ENCODE data around the gene LRRC2. TPM values are rescaled to one million over a fixed set of nuclear protein-coding genes. Genes with fewer than 3 reads are reported as not detected.

The LRRC2 gene
- total RNA-seq, 4 donors from 2014 or later, result 0.35 to 23.9 (median 1.3) TPM

- no peaks in the 10 kb centered on the region for H3K27me3 ChIP-seq
- H3K36me3 ChIP-seq, result no peaks in the 10 kb centered on the region
- TF ChIP-seq CTCF (IDR thresholded peaks at IDR 0.05) (no peak), POLR2A (IDR thresholded peaks at IDR 0.05) (no peak)
- H3K27ac ChIP-seq, result no peak overlapping the region
- DNase-seq, result no peak
- no peak overlapping the region for H3K4me3 ChIP-seq
- H3K9me3 ChIP-seq, result no peaks in the 10 kb centered on the region
- H3K4me1 ChIP-seq, result no peaks in the 10 kb centered on the region
These were observed 87.1 kb downstream of the LRRC2 start for GRCh38 chr3:46479021-46479420.

GRCh38 chr3:46478341-46478740 is 87.8 kb downstream of the LRRC2 start:
- no peak for DNase-seq
- H3K27me3 ChIP-seq, result no peaks in the 10 kb centered on the region
- H3K9me3 ChIP-seq, result no peaks in the 10 kb centered on the region
- no peak overlapping the region for H3K27ac ChIP-seq
- TF ChIP-seq POLR2A (IDR thresholded peaks at IDR 0.05) (no peak), CTCF (IDR thresholded peaks at IDR 0.05) (no peak)
- no peaks in the 10 kb centered on the region for H3K36me3 ChIP-seq
- H3K4me1 ChIP-seq, result no peaks in the 10 kb centered on the region
- H3K4me3 ChIP-seq, result no peak overlapping the region

- TF ChIP-seq CTCF (IDR thresholded peaks at IDR 0.05) (no peak), POLR2A (IDR thresholded peaks at IDR 0.05) (no peak)
- Histone ChIP-seq H3K27me3 (no peaks in the 10 kb centered on the region), H3K27ac (no peak overlapping the region), H3K36me3 (no peaks in the 10 kb centered on the region), H3K9me3 (no peaks in the 10 kb centered on the region), H3K4me1 (no peaks in the 10 kb centered on the region), H3K4me3 (no peak overlapping the region)
- DNase-seq, result no peak
These were observed 88.3 kb downstream of the LRRC2 start for GRCh38 chr3:46477756-46478155.

- no peaks in the 10 kb centered on the region for H3K9me3 ChIP-seq
- no peaks in the 10 kb centered on the region for H3K36me3 ChIP-seq
- no peak overlapping the region for H3K27ac ChIP-seq
- TF ChIP-seq POLR2A (IDR thresholded peaks at IDR 0.05), result no peak
- no peak for TF ChIP-seq CTCF (IDR thresholded peaks at IDR 0.05)
- H3K4me1 ChIP-seq, result no peaks in the 10 kb centered on the region
- no peak overlapping the region for H3K4me3 ChIP-seq
- no peaks in the 10 kb centered on the region for H3K27me3 ChIP-seq
- no peak for DNase-seq
These were observed 89.0 kb downstream of the LRRC2 start for GRCh38 chr3:46477145-46477544.

GRCh38 chr3:46472736-46473135 is 93.4 kb downstream of the LRRC2 start:
- TF ChIP-seq CTCF (IDR thresholded peaks at IDR 0.05), result no peak
- no peak for TF ChIP-seq POLR2A (IDR thresholded peaks at IDR 0.05)

GRCh38 chr3:46471371-46471914 is 94.7 kb downstream of the LRRC2 start:
- no peak overlapping the region for H3K27ac ChIP-seq
- no peak for DNase-seq
- no peak for TF ChIP-seq CTCF (IDR thresholded peaks at IDR 0.05)
- TF ChIP-seq POLR2A (IDR thresholded peaks at IDR 0.05), result no peak

More at GRCh38 chr3:46472736-46473135, 93.4 kb downstream of the LRRC2 start:
- Histone ChIP-seq H3K27ac (no peak overlapping the region), H3K36me3 (no peaks in the 10 kb centered on the region), H3K4me1 (no peaks in the 10 kb centered on the region), H3K9me3 (no peaks in the 10 kb centered on the region), H3K4me3 (no peak overlapping the region), H3K27me3 (no peaks in the 10 kb centered on the region)
- DNase-seq, result no peak

More at GRCh38 chr3:46471371-46471914, 94.7 kb downstream of the LRRC2 start:
- H3K27me3 ChIP-seq, result no peaks in the 10 kb centered on the region
- no peaks in the 10 kb centered on the region for H3K9me3 ChIP-seq
- no peaks in the 10 kb centered on the region for H3K4me1 ChIP-seq
- H3K4me3 ChIP-seq, result no peak overlapping the region
- no peaks in the 10 kb centered on the region for H3K36me3 ChIP-seq
